ENCODE measurements around the gene HOXB6. TPM values are rescaled to one million over a fixed set of nuclear protein-coding genes. Genes with fewer than 3 reads are reported as not detected.

Gene HOXB6
- polyA plus RNA-seq, 2 of the 4 experiments (the other 2 are of a cell fraction) = 10.2 to 14.7 TPM

DNA sequence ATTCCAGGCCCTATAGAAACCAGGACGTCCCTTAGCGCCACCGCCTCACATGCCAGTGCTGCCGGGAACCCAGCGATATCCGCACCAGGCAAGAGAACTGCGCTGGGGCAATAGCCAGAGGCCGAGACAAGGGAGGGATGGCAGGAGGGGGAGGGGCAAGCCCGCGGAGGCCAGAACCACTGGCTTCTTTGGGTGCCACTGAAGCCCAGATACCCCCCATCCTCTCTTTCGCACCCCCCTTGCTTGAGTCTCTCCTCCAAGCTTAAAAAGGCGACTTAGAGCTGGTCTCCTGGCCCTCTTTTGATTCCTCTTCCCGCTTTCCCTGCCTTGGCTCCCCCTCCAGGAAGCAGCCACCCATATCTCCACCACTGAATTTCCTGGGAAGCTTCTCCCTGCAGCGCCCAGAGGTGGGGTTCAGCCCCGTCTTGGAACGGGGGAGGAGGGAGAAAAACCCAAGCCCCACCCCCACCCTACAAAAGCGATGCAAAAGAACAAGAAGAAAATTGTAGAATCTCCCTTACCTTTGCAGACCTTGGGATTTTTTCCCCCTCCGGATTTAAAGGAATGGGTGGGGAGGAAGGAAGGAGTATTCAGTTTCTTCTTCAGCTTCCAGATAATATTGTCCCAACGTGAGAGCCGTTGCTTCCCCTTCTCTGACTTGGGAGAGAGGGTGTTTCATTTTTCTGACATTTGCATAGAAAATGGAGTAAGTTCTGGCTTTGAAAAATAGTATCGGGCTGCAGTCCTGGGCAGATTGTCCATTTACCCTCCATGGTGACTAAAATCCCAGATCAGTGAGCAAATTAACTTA, 622 bp downstream of the HOXB6 start:
- Histone ChIP-seq H3K4me2 (peak overlapping the region; percentile 91), H3K4me1 (peaks cover 35% of the 10 kb centered on the region), H3K4me3 (peak overlapping the region; percentile 59), H3K27ac (peak overlapping the region; percentile 91 to 95), H3K9me3 (no peaks in the 10 kb centered on the region)
- WGBS (ENCODE audit: missing lambda C conversion rate) = 1% methylated on average over 21 of the region's 21 CpGs
- FAIRE-seq (peak; percentile 63), ATAC-seq (peak; percentile 77 to 81), DNase-seq (ENCODE audit: low read depth in 1 of 2, low spot score in 1 of 2) (peak; percentile 88 to 96)
- CTCF ChIA-PET = interaction anchor here (0.6 to 1.2 kb wide), 6 partner anchors 226 to 577 kb away, joined by 3 to 4 read pairs (median 4); no protein-coding TSS in a partner anchor
- POLR2A ChIA-PET = interaction anchor here (0.6 to 1.6 kb wide), 14 partner anchors 8 to 794 kb away, joined by 3 to 8 read pairs (median 3); partner anchors contain the start of gene SNX11
- TF ChIP-seq MAZ (IDR thresholded peaks at IDR 0.05; ENCODE audit: borderline replicate concordance, low read depth, low read length) = no peak
- TF ChIP-seq, protein P1, sequence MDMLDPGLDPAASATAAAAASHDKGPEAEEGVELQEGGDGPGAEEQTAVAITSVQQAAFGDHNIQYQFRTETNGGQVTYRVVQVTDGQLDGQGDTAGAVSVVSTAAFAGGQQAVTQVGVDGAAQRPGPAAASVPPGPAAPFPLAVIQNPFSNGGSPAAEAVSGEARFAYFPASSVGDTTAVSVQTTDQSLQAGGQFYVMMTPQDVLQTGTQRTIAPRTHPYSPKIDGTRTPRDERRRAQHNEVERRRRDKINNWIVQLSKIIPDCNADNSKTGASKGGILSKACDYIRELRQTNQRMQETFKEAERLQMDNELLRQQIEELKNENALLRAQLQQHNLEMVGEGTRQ (IDR thresholded peaks at IDR 0.05) = no peak
- TF ChIP-seq, protein P2, sequence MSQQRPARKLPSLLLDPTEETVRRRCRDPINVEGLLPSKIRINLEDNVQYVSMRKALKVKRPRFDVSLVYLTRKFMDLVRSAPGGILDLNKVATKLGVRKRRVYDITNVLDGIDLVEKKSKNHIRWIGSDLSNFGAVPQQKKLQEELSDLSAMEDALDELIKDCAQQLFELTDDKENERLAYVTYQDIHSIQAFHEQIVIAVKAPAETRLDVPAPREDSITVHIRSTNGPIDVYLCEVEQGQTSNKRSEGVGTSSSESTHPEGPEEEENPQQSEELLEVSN (IDR thresholded peaks at IDR 0.05; ENCODE audit: borderline replicate concordance, low read depth) = 0 out of 2 replicates have a peak, but pooled peaks have one; percentile 20
- TF ChIP-seq KDM5A (IDR thresholded peaks at IDR 0.05) = no peak
- TF ChIP-seq, protein P3, sequence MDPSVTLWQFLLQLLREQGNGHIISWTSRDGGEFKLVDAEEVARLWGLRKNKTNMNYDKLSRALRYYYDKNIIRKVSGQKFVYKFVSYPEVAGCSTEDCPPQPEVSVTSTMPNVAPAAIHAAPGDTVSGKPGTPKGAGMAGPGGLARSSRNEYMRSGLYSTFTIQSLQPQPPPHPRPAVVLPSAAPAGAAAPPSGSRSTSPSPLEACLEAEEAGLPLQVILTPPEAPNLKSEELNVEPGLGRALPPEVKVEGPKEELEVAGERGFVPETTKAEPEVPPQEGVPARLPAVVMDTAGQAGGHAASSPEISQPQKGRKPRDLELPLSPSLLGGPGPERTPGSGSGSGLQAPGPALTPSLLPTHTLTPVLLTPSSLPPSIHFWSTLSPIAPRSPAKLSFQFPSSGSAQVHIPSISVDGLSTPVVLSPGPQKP (IDR thresholded peaks at IDR 0.05; ENCODE audit: low read depth, low read length) = no peak
- no peak for TF ChIP-seq NPAS2 (CRISPR knock-in tag; IDR thresholded peaks at IDR 0.05; ENCODE audit: borderline replicate concordance)
- TF ChIP-seq HEYL (CRISPR knock-in tag; IDR thresholded peaks at IDR 0.05) = no peak
- TF ChIP-seq RAD21 (conservative IDR thresholded peaks at IDR 0.05 in 1 of 2, IDR thresholded peaks at IDR 0.05 in 1 of 2) = no peak
- TF ChIP-seq ZNF302 (CRISPR knock-in tag; IDR thresholded peaks at IDR 0.05) = no peak
- peak; percentile 78 to 84 for TF ChIP-seq JUN (IDR thresholded peaks at IDR 0.05)
- no peak for TF ChIP-seq FOXS1 (CRISPR knock-in tag; IDR thresholded peaks at IDR 0.05)
- TF ChIP-seq EP300 (IDR thresholded peaks at IDR 0.05) = no peak
- peak in 1 of 2 experiments; percentile 51; a peak in 1 of 4 replicates for TF ChIP-seq CEBPB (IDR thresholded peaks at IDR 0.05)
- TF ChIP-seq POLR2AphosphoS2 (conservative IDR thresholded peaks at IDR 0.05; ENCODE audit: low read length) = no peak
- TF ChIP-seq PHF8 (IDR thresholded peaks at IDR 0.05; ENCODE audit: borderline replicate concordance, low read depth) = no peak
- TF ChIP-seq EHF (CRISPR knock-in tag; IDR thresholded peaks at IDR 0.05) = no peak
- TF ChIP-seq, protein P4, sequence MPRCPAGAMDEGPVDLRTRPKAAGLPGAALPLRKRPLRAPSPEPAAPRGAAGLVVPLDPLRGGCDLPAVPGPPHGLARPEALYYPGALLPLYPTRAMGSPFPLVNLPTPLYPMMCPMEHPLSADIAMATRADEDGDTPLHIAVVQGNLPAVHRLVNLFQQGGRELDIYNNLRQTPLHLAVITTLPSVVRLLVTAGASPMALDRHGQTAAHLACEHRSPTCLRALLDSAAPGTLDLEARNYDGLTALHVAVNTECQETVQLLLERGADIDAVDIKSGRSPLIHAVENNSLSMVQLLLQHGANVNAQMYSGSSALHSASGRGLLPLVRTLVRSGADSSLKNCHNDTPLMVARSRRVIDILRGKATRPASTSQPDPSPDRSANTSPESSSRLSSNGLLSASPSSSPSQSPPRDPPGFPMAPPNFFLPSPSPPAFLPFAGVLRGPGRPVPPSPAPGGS (IDR thresholded peaks at IDR 0.05) = peak; percentile 27; the same call in 1 of the 3 replicates
- TF ChIP-seq HDAC2 (IDR thresholded peaks at IDR 0.05) = no peak
- TF ChIP-seq, protein P5, sequence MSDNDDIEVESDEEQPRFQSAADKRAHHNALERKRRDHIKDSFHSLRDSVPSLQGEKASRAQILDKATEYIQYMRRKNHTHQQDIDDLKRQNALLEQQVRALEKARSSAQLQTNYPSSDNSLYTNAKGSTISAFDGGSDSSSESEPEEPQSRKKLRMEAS (IDR thresholded peaks at IDR 0.05) = peak; percentile 81
- TF ChIP-seq RCOR1 (IDR thresholded peaks at IDR 0.05; ENCODE audit: low read depth, low read length) = no peak
- no peak for TF ChIP-seq ESRRA (IDR thresholded peaks at IDR 0.05; ENCODE audit: borderline replicate concordance, low read length)
- TF ChIP-seq, protein P6, sequence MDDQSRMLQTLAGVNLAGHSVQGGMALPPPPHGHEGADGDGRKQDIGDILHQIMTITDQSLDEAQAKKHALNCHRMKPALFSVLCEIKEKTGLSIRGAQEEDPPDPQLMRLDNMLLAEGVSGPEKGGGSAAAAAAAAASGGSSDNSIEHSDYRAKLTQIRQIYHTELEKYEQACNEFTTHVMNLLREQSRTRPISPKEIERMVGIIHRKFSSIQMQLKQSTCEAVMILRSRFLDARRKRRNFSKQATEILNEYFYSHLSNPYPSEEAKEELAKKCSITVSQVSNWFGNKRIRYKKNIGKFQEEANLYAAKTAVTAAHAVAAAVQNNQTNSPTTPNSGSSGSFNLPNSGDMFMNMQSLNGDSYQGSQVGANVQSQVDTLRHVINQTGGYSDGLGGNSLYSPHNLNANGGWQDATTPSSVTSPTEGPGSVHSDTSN (IDR thresholded peaks at IDR 0.05) = 0 out of 2 replicates have a peak, but pooled peaks have one; percentile 10
- TF ChIP-seq, protein P7, sequence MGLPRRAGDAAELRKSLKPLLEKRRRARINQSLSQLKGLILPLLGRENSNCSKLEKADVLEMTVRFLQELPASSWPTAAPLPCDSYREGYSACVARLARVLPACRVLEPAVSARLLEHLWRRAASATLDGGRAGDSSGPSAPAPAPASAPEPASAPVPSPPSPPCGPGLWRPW (IDR thresholded peaks at IDR 0.05) = no peak
- TF ChIP-seq, protein P8, sequence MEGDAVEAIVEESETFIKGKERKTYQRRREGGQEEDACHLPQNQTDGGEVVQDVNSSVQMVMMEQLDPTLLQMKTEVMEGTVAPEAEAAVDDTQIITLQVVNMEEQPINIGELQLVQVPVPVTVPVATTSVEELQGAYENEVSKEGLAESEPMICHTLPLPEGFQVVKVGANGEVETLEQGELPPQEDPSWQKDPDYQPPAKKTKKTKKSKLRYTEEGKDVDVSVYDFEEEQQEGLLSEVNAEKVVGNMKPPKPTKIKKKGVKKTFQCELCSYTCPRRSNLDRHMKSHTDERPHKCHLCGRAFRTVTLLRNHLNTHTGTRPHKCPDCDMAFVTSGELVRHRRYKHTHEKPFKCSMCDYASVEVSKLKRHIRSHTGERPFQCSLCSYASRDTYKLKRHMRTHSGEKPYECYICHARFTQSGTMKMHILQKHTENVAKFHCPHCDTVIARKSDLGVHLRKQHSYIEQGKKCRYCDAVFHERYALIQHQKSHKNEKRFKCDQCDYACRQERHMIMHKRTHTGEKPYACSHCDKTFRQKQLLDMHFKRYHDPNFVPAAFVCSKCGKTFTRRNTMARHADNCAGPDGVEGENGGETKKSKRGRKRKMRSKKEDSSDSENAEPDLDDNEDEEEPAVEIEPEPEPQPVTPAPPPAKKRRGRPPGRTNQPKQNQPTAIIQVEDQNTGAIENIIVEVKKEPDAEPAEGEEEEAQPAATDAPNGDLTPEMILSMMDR (IDR thresholded peaks at IDR 0.05) = no peak
- TF ChIP-seq, protein P9, sequence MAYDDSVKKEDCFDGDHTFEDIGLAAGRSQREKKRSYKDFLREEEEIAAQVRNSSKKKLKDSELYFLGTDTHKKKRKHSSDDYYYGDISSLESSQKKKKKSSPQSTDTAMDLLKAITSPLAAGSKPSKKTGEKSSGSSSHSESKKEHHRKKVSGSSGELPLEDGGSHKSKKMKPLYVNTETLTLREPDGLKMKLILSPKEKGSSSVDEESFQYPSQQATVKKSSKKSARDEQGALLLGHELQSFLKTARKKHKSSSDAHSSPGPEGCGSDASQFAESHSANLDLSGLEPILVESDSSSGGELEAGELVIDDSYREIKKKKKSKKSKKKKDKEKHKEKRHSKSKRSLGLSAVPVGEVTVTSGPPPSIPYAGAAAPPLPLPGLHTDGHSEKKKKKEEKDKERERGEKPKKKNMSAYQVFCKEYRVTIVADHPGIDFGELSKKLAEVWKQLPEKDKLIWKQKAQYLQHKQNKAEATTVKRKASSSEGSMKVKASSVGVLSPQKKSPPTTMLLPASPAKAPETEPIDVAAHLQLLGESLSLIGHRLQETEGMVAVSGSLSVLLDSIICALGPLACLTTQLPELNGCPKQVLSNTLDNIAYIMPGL (CRISPR knock-in tag; IDR thresholded peaks at IDR 0.05; ENCODE audit: borderline replicate concordance) = peak; percentile 75; the same call in 1 of the 2 replicates
- peak; percentile 61 for TF ChIP-seq POLR2A (IDR thresholded peaks at IDR 0.05; ENCODE audit: low read length)
- TF ChIP-seq SMC3 (IDR thresholded peaks at IDR 0.05) = no peak; the same call in 2 of the 3 replicates
- no peak for TF ChIP-seq MAFK (IDR thresholded peaks at IDR 0.05; ENCODE audit: partially characterized antibody)
- no peak for TF ChIP-seq EHMT2 (IDR thresholded peaks at IDR 0.05; ENCODE audit: low read depth)
- TF ChIP-seq RARB (CRISPR knock-in tag; IDR thresholded peaks at IDR 0.05) = 0 out of 2 replicates have a peak, but pooled peaks have one; percentile 47

Data from A549 (cell line).